Breast epithelium (tissue), 3 donors: ENCODE data around the gene BRICD5.

Experiments
- POLR2A ChIP-seq: fragments of 450-650 bp; IDR thresholded peaks from one replicate; pipeline ENCODE4 v1.6.1; 2016; ENCODE audit warnings: antibody characterized with exemption, mild to moderate bottlenecking, moderate library complexity
- POLR2AphosphoS5 ChIP-seq, 3 donors: sonication (generic); formaldehyde crosslinking; IDR thresholded peaks; one replicate each; pipeline ENCODE4 v1.6.1; 2017; ENCODE audit warnings: antibody characterized with exemption in 3 of 3
- TF ChIP-seq, protein P1 (sequence below), 3 donors: fragments of 450-650 bp; IDR thresholded peaks; one replicate each; pipeline ENCODE4 v1.5.1; 2016 to 2017; ENCODE audit warnings: antibody characterized with exemption in 3 of 3, mild to moderate bottlenecking in 3 of 3, moderate library complexity in 3 of 3

DNA sequence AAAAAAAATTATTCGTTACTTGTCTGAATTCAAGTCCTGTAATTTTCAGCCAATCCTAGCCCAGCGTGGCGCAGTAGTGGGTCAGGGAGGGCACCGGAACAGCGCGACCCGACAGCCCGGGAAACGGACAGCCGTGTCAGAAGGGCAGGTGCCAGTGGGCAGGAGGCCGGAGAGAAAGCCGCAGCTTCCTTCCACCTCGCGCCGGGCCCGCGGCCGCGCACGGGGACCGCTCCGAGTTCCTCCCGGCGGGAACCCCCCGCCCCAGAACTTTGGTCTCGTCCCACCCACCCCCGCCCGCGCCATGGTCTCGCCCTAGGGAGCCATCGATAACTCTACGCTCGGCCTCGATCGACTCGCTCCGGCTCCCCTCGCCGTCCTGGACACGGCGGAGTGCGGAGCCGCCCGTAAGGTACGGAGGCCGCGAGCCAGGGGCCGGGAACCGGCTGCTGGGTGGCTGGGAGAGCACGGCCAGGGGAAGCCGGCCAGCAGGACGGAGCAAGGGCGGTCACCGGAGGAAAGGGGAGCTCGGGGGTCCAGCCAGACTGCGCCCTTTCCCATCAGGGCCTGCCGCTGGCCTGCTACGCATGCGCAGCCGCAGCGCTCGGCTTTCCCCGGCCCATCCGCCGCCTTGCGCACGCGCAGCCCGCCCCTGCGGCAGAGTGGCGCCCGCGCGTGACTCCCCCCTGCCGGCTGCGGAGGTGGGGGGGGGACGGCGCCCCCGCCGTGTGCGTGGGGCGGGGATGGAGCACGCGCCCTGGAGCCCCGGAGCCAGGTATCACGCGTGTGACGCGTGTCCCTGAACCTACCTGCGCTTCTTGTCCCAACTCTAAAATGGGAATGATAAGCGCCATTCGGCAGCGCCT lies 5.3 kb downstream of the BRICD5 start, which contains the start of gene MLST8:
- TF ChIP-seq, protein P1, sequence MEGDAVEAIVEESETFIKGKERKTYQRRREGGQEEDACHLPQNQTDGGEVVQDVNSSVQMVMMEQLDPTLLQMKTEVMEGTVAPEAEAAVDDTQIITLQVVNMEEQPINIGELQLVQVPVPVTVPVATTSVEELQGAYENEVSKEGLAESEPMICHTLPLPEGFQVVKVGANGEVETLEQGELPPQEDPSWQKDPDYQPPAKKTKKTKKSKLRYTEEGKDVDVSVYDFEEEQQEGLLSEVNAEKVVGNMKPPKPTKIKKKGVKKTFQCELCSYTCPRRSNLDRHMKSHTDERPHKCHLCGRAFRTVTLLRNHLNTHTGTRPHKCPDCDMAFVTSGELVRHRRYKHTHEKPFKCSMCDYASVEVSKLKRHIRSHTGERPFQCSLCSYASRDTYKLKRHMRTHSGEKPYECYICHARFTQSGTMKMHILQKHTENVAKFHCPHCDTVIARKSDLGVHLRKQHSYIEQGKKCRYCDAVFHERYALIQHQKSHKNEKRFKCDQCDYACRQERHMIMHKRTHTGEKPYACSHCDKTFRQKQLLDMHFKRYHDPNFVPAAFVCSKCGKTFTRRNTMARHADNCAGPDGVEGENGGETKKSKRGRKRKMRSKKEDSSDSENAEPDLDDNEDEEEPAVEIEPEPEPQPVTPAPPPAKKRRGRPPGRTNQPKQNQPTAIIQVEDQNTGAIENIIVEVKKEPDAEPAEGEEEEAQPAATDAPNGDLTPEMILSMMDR (IDR thresholded peaks at IDR 0.05), result peak in 1 of 3 donors; percentile 11
- TF ChIP-seq POLR2AphosphoS5 (IDR thresholded peaks at IDR 0.05) (peak; percentile 89 to 92 (median 92)), POLR2A (peak; percentile 50)
